BLaER1 treated with 17β-estradiol and CSF1 and Interleukin-3, amounts not matched to agents 10 nM and 100 nM (cell line): ENCODE data around the gene SPINT2.

Source experiments
- H3K27ac ChIP-seq, 11 experiments: shearing (Covaris generic); formaldehyde crosslinking; 2 replicates each; pipeline ENCODE4 v1.8.1; 2022
- H3K27me3 ChIP-seq, 11 experiments: shearing (Covaris generic); formaldehyde crosslinking; 2 replicates each; pipeline ENCODE4 v1.8.1; 2022
- H3K36me3 ChIP-seq, 11 experiments: shearing (Covaris generic); formaldehyde crosslinking; 2 replicates each; pipeline ENCODE4 v1.8.1; 2022
- H3K4me1 ChIP-seq, 10 experiments: shearing (Covaris generic); formaldehyde crosslinking; 2 replicates each; pipeline ENCODE4 v1.8.1; 2022
- H3K4me2 ChIP-seq, 11 experiments: shearing (Covaris generic); formaldehyde crosslinking; 2 replicates each; pipeline ENCODE4 v1.8.1; 2022
- H3K4me3 ChIP-seq, 10 experiments: shearing (Covaris generic); formaldehyde crosslinking; 2 replicates each; pipeline ENCODE4 v1.8.1; 2022
- H3K9ac ChIP-seq, 11 experiments: shearing (Covaris generic); formaldehyde crosslinking; 2 replicates each; pipeline ENCODE4 v1.8.1; 2022
- H3K9me3 ChIP-seq, 11 experiments: shearing (Covaris generic); formaldehyde crosslinking; replicated peaks in 1 of 11; 2 replicates each; pipeline ENCODE4 v1.8.1; 2022
- H4K20me1 ChIP-seq, 11 experiments: shearing (Covaris generic); formaldehyde crosslinking; 2 replicates each; pipeline ENCODE4 v1.8.1; 2022
- Cebpa-rat ChIP-seq, 11 experiments: shearing (Covaris generic); IDR thresholded peaks; 2 replicates each; pipeline ENCODE4 v1.8.1; 2022

Gene SPINT2

GRCh38 chr19:38231918-38232317 lies 32.5 kb upstream of the SPINT2 start:
- no peak overlapping the region for H3K4me3 ChIP-seq
- H3K36me3 ChIP-seq, result no peaks in the 10 kb centered on the region
- H3K9me3 ChIP-seq, result no peaks in the 10 kb centered on the region
- H3K4me2 ChIP-seq, result no peak overlapping the region
- H3K27ac ChIP-seq, result no peak overlapping the region
- H4K20me1 ChIP-seq, result peaks cover 0 to 12% (median 0%) of the 10 kb centered on the region in 11 experiments; a peak in 2 of 22 replicates
- no peak overlapping the region for H3K9ac ChIP-seq
- H3K4me1 ChIP-seq, result peaks cover 7 to 25% (median 17%) of the 10 kb centered on the region in 10 experiments; a peak in 18 of 20 replicates
- peaks cover 28 to 47% (median 40%) of the 10 kb centered on the region in 11 experiments for H3K27me3 ChIP-seq
- no peak for TF ChIP-seq Cebpa-rat (IDR thresholded peaks at IDR 0.05)

- Histone ChIP-seq H3K9me3 (no peaks in the 10 kb centered on the region), H3K36me3 (no peaks in the 10 kb centered on the region), H3K4me1 (peaks cover 3 to 11% (median 4%) of the 10 kb centered on the region in 10 experiments; a peak in 11 of 20 replicates), H3K27me3 (peaks cover 16 to 33% (median 27%) of the 10 kb centered on the region in 11 experiments), H3K9ac (0 out of 22 replicates have a peak overlapping the region, but pooled peaks of 1 of the 11 experiments have one; percentile 1), H3K4me2 (no peak overlapping the region; a peak in 1 of 22 replicates), H3K27ac (no peak overlapping the region), H4K20me1 (peaks cover 0 to 7% (median 0%) of the 10 kb centered on the region in 11 experiments; a peak in 2 of 22 replicates), H3K4me3 (no peak overlapping the region)
- no peak for TF ChIP-seq Cebpa-rat (IDR thresholded peaks at IDR 0.05)
Measured at GRCh38 chr19:38233740-38234251, 30.6 kb upstream of the SPINT2 start.

GRCh38 chr19:38234615-38235014 lies 29.8 kb upstream of the SPINT2 start:
- H3K27ac ChIP-seq, result no peak overlapping the region
- H3K9ac ChIP-seq, result no peak overlapping the region

GRCh38 chr19:38239816-38240215 lies 24.6 kb upstream of the SPINT2 start:
- Histone ChIP-seq H3K9ac (no peak overlapping the region), H3K4me3 (no peak overlapping the region), H3K36me3 (no peaks in the 10 kb centered on the region), H3K27ac (no peak overlapping the region), H4K20me1 (no peaks in the 10 kb centered on the region), H3K4me2 (no peak overlapping the region), H3K27me3 (no peaks in the 10 kb centered on the region), H3K4me1 (peaks cover 0 to 17% (median 4%) of the 10 kb centered on the region in 10 experiments; a peak in 6 of 20 replicates), H3K9me3 (no peaks in the 10 kb centered on the region)
- TF ChIP-seq Cebpa-rat (IDR thresholded peaks at IDR 0.05), result no peak

More at GRCh38 chr19:38234615-38235014, 29.8 kb upstream of the SPINT2 start:
- H3K4me2 ChIP-seq, result no peak overlapping the region
- H3K36me3 ChIP-seq, result no peaks in the 10 kb centered on the region
- TF ChIP-seq Cebpa-rat (IDR thresholded peaks at IDR 0.05), result no peak
- H3K27me3 ChIP-seq, result peaks cover 12 to 29% (median 23%) of the 10 kb centered on the region in 11 experiments; a peak in 21 of 22 replicates
- H3K4me1 ChIP-seq, result peaks cover 0 to 6% (median 0%) of the 10 kb centered on the region in 10 experiments; a peak in 3 of 20 replicates
- H3K9me3 ChIP-seq, result no peaks in the 10 kb centered on the region
- peaks cover 0 to 7% (median 0%) of the 10 kb centered on the region in 11 experiments; a peak in 2 of 22 replicates for H4K20me1 ChIP-seq
- H3K4me3 ChIP-seq, result no peak overlapping the region

- peak overlapping the region; percentile 27 to 78 (median 65); a peak in 17 of 22 replicates for H3K9ac ChIP-seq
- H4K20me1 ChIP-seq, result no peaks in the 10 kb centered on the region
- TF ChIP-seq Cebpa-rat (IDR thresholded peaks at IDR 0.05), result no peak
- H3K4me1 ChIP-seq, result peaks cover 0 to 35% (median 13%) of the 10 kb centered on the region in 10 experiments; a peak in 13 of 20 replicates
- no peaks in the 10 kb centered on the region for H3K27me3 ChIP-seq
- no peaks in the 10 kb centered on the region for H3K9me3 ChIP-seq
- peak overlapping the region; percentile 40 to 79 (median 57) for H3K4me2 ChIP-seq
- H3K27ac ChIP-seq, result peak overlapping the region in 9 of 11 experiments; percentile 46 to 80 (median 59); a peak in 15 of 22 replicates
- H3K36me3 ChIP-seq, result peaks cover 0 to 6% (median 0%) of the 10 kb centered on the region in 11 experiments; a peak in 2 of 22 replicates
- H3K4me3 ChIP-seq, result peak overlapping the region in 6 of 10 experiments; percentile 38 to 54 (median 44); a peak in 4 of 20 replicates
Measured at GRCh38 chr19:38243279-38243673, 21.1 kb upstream of the SPINT2 start.

GRCh38 chr19:38245826-38246498 lies 18.4 kb upstream of the SPINT2 start:
- no peak for TF ChIP-seq Cebpa-rat (IDR thresholded peaks at IDR 0.05)
- no peaks in the 10 kb centered on the region for H3K9me3 ChIP-seq
- H4K20me1 ChIP-seq, result no peaks in the 10 kb centered on the region
- H3K4me2 ChIP-seq, result peak overlapping the region in 2 of 11 experiments; percentile 3 to 12; a peak in 1 of 22 replicates
- H3K27ac ChIP-seq, result no peak overlapping the region
- no peaks in the 10 kb centered on the region for H3K27me3 ChIP-seq
- no peak overlapping the region for H3K4me3 ChIP-seq
- H3K36me3 ChIP-seq, result peaks cover 0 to 7% (median 0%) of the 10 kb centered on the region in 11 experiments; a peak in 2 of 22 replicates
- H3K9ac ChIP-seq, result no peak overlapping the region
- H3K4me1 ChIP-seq, result peaks cover 0 to 36% (median 20%) of the 10 kb centered on the region in 10 experiments; a peak in 17 of 20 replicates

GRCh38 chr19:38247126-38247525 lies 17.2 kb upstream of the SPINT2 start:
- Histone ChIP-seq H4K20me1 (no peaks in the 10 kb centered on the region), H3K9me3 (no peaks in the 10 kb centered on the region), H3K9ac (no peak overlapping the region), H3K4me2 (no peak overlapping the region), H3K27ac (no peak overlapping the region), H3K4me3 (no peak overlapping the region), H3K27me3 (no peaks in the 10 kb centered on the region), H3K36me3 (peaks cover 0 to 7% (median 0%) of the 10 kb centered on the region in 11 experiments; a peak in 2 of 22 replicates), H3K4me1 (peaks cover 10 to 48% (median 31%) of the 10 kb centered on the region in 10 experiments)
- no peak for TF ChIP-seq Cebpa-rat (IDR thresholded peaks at IDR 0.05)

GRCh38 chr19:38247734-38248268 lies 16.6 kb upstream of the SPINT2 start:
- Histone ChIP-seq H3K4me2 (no peak overlapping the region), H3K9me3 (no peaks in the 10 kb centered on the region), H4K20me1 (no peaks in the 10 kb centered on the region), H3K27ac (no peak overlapping the region), H3K4me3 (no peak overlapping the region), H3K36me3 (peaks cover 0 to 7% (median 0%) of the 10 kb centered on the region in 11 experiments; a peak in 2 of 22 replicates), H3K27me3 (no peaks in the 10 kb centered on the region), H3K4me1 (peaks cover 17 to 55% (median 38%) of the 10 kb centered on the region in 10 experiments), H3K9ac (no peak overlapping the region)
- no peak for TF ChIP-seq Cebpa-rat (IDR thresholded peaks at IDR 0.05)

GRCh38 chr19:38248421-38248820 lies 16.0 kb upstream of the SPINT2 start:
- Histone ChIP-seq H3K4me2 (no peak overlapping the region), H3K4me1 (peaks cover 23 to 58% (median 44%) of the 10 kb centered on the region in 10 experiments), H3K9me3 (no peaks in the 10 kb centered on the region), H4K20me1 (no peaks in the 10 kb centered on the region), H3K9ac (no peak overlapping the region), H3K36me3 (peaks cover 0 to 7% (median 0%) of the 10 kb centered on the region in 11 experiments; a peak in 2 of 22 replicates), H3K27ac (no peak overlapping the region), H3K4me3 (no peak overlapping the region), H3K27me3 (no peaks in the 10 kb centered on the region)
- TF ChIP-seq Cebpa-rat (IDR thresholded peaks at IDR 0.05), result no peak
